Ovary (tissue), 9 donors: ENCODE measurements around the gene SUN1. TPM values are rescaled to one million over a fixed set of nuclear protein-coding genes. Genes with fewer than 3 reads are reported as not detected.
A peak's percentile ranks its signal among the peaks of the same experiment; 100 is the strongest.

ENCODE experiments used
- DNase-seq, 5 donors: peaks; one replicate each; pipeline ENCODE4 v3.0.0-alpha.2; 2019 to 2020
- H3K27ac ChIP-seq, 2 donors: fragments of 200-600 bp; one replicate each; pipeline versions ENCODE4 v1.5.1 to v1.8.0; 2019 to 2022
- H3K27me3 ChIP-seq: fragments of 200-600 bp; one replicate; pipeline ENCODE4 v1.8.0; 2022
- H3K36me3 ChIP-seq: fragments of 200-600 bp; sonication (generic); one replicate; pipeline ENCODE4 v1.5.1; 2019
- H3K4me1 ChIP-seq: one replicate; pipeline ENCODE4 v1.8.1; 2013; ENCODE audit warnings: mild to moderate bottlenecking, moderate library complexity; ENCODE audit not compliant: insufficient read depth
- H3K4me3 ChIP-seq: fragments of 200-600 bp; sonication (generic); one replicate; pipeline ENCODE4 v1.5.1; 2017
- H3K9me3 ChIP-seq, 2 donors: fragments of 200-600 bp in 1 of 2; sonication (generic) in 1 of 2; one replicate each; pipeline versions ENCODE4 v1.5.1 to v1.8.1; 2013 to 2019; ENCODE audit warnings: mild to moderate bottlenecking in 1 of 2, moderate library complexity in 1 of 2
- CTCF ChIP-seq, 3 donors: fragments of 450-650 bp in 2 of 3; fragments of 200-600 bp in 1 of 3; IDR thresholded peaks; one replicate each; pipeline versions ENCODE4 v1.5.1 to v1.8.0; 2016 to 2022; ENCODE audit warnings: antibody characterized with exemption in 3 of 3, mild to moderate bottlenecking in 1 of 3
- EP300 ChIP-seq: sonication (generic); formaldehyde crosslinking; IDR thresholded peaks from one replicate; pipeline ENCODE4 v1.6.1; 2017; ENCODE audit warnings: antibody characterized with exemption
- POLR2A ChIP-seq: fragments of 450-650 bp; IDR thresholded peaks from one replicate; pipeline ENCODE4 v1.6.1; 2017; ENCODE audit warnings: antibody characterized with exemption, mild to moderate bottlenecking, moderate library complexity
- WGBS, 3 donors: extraction: QIAGEN DNeasy Blood & Tissue Kit in 1 of 3; methylation state at CpG; one replicate each; pipeline versions ENCODE4 v1.1.5 to v1.1.7; 2013 to 2017; 5-methylcytosine and 5-hydroxymethylcytosine counted together
- intact Hi-C, 4 donors: fragments of 100-400 bp; cut with DNase I; formaldehyde crosslinking; loops; one replicate each; pipeline versions ENCODE4 v1.11.0 to v1.15.1; 2022 to 2023
- polyA plus RNA-seq, 2 donors: library from polyadenylated mRNA; stranded (reverse); fragments of 200-250 nt in 1 of 2; fragments of 350-450 nt in 1 of 2; fragmentation: Illumina TruSeq in 1 of 2; extraction: RNeasy Lipid Tissue Mini Kit (QIAGEN cat#74804) in 1 of 2; gene quantifications; one replicate each; pipeline ENCODE4 v1.2.3, GENCODE V29; 2013 to 2014
- total RNA-seq, 7 donors: library from RNA; depleted of rRNA in 2 of 7; stranded (reverse); fragments of >200 nt in 2 of 7; fragmentation: NEBNext Ultra II Directional in 3 of 7; extraction: Animal tissue kit (Norgen Biotek cat#: 25700) in 3 of 7; gene quantifications; one replicate each; pipeline versions ENCODE4 v1.1.0 to v1.2.4, GENCODE V29; 2016 to 2023
- donor health status: DM: no; HTN: no; CAD: no; lungs with moderate emphysema.
- donor health status: DM: no; HTN: no; CAD: no.
- donor health status: Bipolar disorder and iron deficiency.
- donor health status: DM: yes; HTN: yes; CAD: no.
- donor health status: DM: no; HTN: no; CAD: no.
- donor health status: DM: yes; HTN: yes; CAD: no.

The SUN1 gene
- total and polyA plus RNA-seq, 9 donors: 100 to 196 (median 143) TPM

DNA sequence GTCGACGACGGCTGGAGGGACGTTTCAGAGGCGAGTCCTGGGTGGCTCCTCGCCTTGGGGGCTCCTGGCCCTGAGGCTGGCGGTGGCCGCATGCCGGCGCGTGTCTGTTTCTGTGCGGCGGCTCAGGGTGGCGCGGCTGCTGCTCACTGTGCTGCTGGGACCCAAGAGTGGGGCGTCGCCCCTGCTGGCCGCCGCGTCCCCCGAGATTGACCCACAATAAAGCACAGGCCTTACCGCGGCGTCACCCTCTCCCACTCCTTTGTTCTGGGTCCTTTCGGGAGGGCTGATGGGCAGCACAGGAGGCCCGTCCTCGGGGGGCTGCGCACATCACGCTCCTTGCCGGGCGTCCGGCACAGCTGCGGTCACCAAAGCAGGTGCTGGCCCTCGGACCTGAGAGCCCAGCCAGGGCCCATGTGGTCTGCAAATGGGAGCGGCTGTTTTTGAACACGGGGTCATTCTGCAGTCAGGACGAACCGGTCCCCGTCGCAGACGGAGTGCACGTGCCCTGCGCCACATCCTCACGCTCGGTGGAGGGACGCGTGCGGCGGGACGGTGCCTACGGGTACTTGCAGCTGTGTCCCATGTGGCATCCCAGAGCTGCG lies 63.3 kb downstream of the SUN1 start:
- no peak for DNase-seq
- Histone ChIP-seq H3K4me3 (no peak overlapping the region), H3K36me3 (no peaks in the 10 kb centered on the region), H3K9me3 (no peaks in the 10 kb centered on the region), H3K27me3 (no peaks in the 10 kb centered on the region), H3K27ac (no peak overlapping the region), H3K4me1 (no peaks in the 10 kb centered on the region)
- intact Hi-C loops: no loop called here
- 93 to 94% (median 94%) methylated on average over 52 of the region's 52 CpGs for WGBS, 3 donors
- TF ChIP-seq POLR2A: no peak

GRCh38 chr7:896346-897075 lies 64.2 kb downstream of the SUN1 start:
- no peaks in the 10 kb centered on the region for H3K36me3 ChIP-seq
- DNase-seq: no peak
- no peak overlapping the region for H3K27ac ChIP-seq
- H3K4me3 ChIP-seq: no peak overlapping the region
- no peaks in the 10 kb centered on the region for H3K9me3 ChIP-seq
- WGBS, 3 donors: 89 to 91% (median 91%) methylated on average over 42 of the region's 42 CpGs
- intact Hi-C loops: no loop called here
- no peak for TF ChIP-seq POLR2A
- no peak for TF ChIP-seq EP300
- no peak for TF ChIP-seq CTCF (IDR thresholded peaks at IDR 0.05)
- H3K27me3 ChIP-seq: no peaks in the 10 kb centered on the region
- H3K4me1 ChIP-seq: peaks cover 6% of the 10 kb centered on the region

GRCh38 chr7:897086-897485 lies 64.8 kb downstream of the SUN1 start:
- no peaks in the 10 kb centered on the region for H3K9me3 ChIP-seq
- no peak for TF ChIP-seq POLR2A
- no peak for TF ChIP-seq EP300
- TF ChIP-seq CTCF (IDR thresholded peaks at IDR 0.05): no peak
- no peak overlapping the region for H3K4me3 ChIP-seq
- H3K27me3 ChIP-seq: no peaks in the 10 kb centered on the region
- intact Hi-C loops: no loop called here
- DNase-seq: no peak
- H3K27ac ChIP-seq: no peak overlapping the region
- 85 to 86% (median 86%) methylated on average over 14 of the region's 14 CpGs for WGBS, 3 donors
- H3K36me3 ChIP-seq: no peaks in the 10 kb centered on the region
- peaks cover 6% of the 10 kb centered on the region for H3K4me1 ChIP-seq

DNA sequence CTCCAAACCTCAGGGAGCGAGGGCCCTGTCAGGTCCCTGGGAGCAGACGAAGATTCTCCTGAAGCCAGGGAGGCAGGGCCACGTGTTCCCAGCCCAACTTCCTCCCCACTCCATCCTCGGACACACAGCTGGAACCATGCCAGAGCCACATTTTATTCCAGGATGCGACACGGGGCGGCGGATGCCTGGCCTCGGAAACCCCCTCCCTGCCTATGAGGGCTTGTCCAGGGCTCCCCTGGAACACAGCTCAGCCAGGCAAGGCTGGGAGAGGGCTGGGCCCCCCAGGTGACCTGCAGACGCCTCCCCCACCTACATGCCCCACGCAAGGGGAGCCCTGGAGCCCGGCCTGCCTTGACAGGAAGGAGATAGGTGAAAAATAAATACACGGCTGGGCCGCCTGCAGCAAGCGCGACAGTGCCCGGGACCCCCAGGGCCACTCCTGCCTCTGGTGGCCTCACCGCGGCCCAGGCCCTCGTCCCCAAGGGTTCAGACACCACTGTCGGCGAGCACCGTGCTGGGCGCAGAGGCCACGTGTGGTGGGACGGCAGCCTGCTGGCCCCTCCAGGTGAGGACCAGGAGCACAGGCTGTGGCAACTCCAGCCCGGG lies 65.6 kb downstream of the SUN1 start:
- H3K36me3 ChIP-seq: no peaks in the 10 kb centered on the region
- H3K9me3 ChIP-seq: no peaks in the 10 kb centered on the region
- peaks cover 6% of the 10 kb centered on the region for H3K4me1 ChIP-seq
- H3K27ac ChIP-seq: no peak overlapping the region
- TF ChIP-seq CTCF (IDR thresholded peaks at IDR 0.05) (no peak), EP300 (no peak), POLR2A (no peak)
- H3K4me3 ChIP-seq: no peak overlapping the region
- WGBS, 3 donors: 64 to 68% (median 67%) methylated on average over 24 to 27 of the region's 27 CpGs
- peak in 2 of 5 donors; percentile 45 to 53 for DNase-seq
- no peaks in the 10 kb centered on the region for H3K27me3 ChIP-seq
- intact Hi-C loops: no loop called here

- peaks cover 6% of the 10 kb centered on the region for H3K4me1 ChIP-seq
- intact Hi-C loops: no loop called here
- DNase-seq: no peak
- no peak overlapping the region for H3K27ac ChIP-seq
- H3K36me3 ChIP-seq: no peaks in the 10 kb centered on the region
- no peaks in the 10 kb centered on the region for H3K27me3 ChIP-seq
- 80 to 86% (median 83%) methylated on average over 17 to 18 of the region's 18 CpGs for WGBS, 3 donors
- no peaks in the 10 kb centered on the region for H3K9me3 ChIP-seq
- TF ChIP-seq POLR2A (no peak), CTCF (IDR thresholded peaks at IDR 0.05) (no peak), EP300 (no peak)
- no peak overlapping the region for H3K4me3 ChIP-seq
Observed at GRCh38 chr7:898460-898854, 66.2 kb downstream of the SUN1 start.
